Hepatic stellate cell (primary cell): ENCODE data around the gene FRAT1.

Experiments
- DNase-seq: peaks from one replicate; pipeline ENCODE4 v3.0.0; 2011; ENCODE audit warnings: low spot score

The FRAT1 gene

DNA sequence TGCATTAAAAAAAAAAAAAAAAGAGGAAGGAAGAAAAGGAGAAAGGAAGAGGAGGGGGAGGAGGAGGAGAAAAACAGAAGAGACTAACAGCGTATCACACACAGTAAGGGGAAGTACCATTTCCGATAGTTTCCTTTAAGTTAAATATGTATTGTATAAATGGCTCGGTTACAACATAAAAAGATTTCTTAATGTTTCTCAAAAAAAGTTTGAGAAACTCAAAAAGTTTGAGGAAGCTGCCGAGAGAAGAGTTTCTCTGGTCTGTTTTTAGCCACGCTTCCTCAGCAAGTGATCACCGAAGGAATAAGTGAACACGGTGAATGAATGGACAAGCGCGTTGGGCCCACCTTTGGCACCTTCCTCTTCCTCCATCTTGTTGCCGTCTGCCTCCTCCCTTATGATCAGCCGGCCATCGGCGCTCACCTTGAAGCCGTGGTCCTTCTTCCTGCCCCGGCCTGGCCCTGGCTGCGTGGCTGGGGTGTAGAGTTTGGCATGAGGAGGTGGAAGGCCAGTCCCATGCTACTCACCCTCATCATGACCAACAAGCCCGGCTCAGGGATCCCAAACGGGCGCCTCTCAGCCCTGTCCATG lies 46.8 kb downstream of the FRAT1 start:
- DNase-seq = no peak

DNA sequence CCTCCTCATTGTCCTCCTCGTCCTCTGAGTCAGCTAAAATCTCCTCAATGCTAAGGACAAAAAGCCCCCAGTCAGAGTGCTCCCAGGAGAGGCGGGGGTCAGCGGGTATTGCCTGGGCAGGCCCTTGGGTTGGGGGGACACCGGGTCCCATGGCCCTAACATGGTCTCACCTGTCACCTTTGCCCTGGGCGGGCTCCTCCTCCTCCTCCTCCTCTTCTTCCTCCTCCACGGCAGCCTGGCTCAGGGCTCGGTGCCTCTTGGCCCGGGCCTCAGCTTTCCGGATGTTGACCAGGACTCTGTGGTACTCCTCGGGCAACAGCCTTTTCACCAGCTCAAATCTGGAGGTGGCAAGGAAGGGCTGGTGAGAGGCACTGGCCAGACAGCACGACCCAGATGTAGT lies 47.5 kb downstream of the FRAT1 start:
- no peak for DNase-seq

DNA sequence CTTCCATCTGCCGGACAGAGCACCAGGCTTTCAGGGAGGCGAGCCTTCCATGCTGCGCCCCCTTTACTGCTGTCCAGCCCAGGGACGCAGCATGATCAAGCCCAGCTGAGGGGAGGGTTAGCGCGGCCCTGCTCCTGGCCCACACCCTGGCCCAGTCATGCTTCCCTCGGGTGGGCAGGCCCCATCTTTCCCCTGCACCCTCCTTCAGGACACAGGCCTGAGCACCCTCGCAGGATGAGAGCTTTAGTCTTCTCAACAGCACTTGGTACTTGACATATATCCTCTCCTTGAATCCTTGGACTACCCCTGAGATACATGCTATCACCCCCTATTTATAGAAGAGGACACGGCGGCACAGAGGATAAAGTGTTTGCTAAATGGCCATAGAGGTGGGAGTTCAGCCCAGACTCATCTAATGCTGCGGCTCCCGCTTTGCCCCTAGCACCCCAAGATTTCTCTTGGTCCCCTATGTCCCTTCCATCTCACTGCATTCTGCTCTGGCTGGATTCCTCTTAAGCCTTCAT lies 48.1 kb downstream of the FRAT1 start:
- DNase-seq = no peak
